ENCODE measurements around the gene EPAS1. TPM values are rescaled to one million over a fixed set of nuclear protein-coding genes. Genes with fewer than 3 reads are reported as not detected.
A peak's percentile ranks its signal among the peaks of the same experiment; 100 is the strongest.

EPAS1 gene
- total and polyA plus RNA-seq, 11 donors: 93.6 to 790 (median 210) TPM

GRCh38 chr2:46257980-46258379 is 39.2 kb upstream of the EPAS1 start:
- H3K27ac ChIP-seq: peak overlapping the region in 9 of 12 donors; percentile 41 to 78 (median 62)
- ATAC-seq (no peak), DNase-seq (no peak)
- no peaks in the 10 kb centered on the region for H3K36me3 ChIP-seq
- H3K4me3 ChIP-seq: no peak overlapping the region
- H3K9me3 ChIP-seq: no peaks in the 10 kb centered on the region
- peaks cover 2 to 60% (median 41%) of the 10 kb centered on the region in 12 donors for H3K4me1 ChIP-seq
- TF ChIP-seq POLR2A (IDR thresholded peaks at IDR 0.05) (no peak), CTCF (IDR thresholded peaks at IDR 0.05) (no peak)
- WGBS, 4 donors: 68 to 73% (median 69%) methylated on average over 5 of the region's 5 CpGs
- intact Hi-C loops (cut with DNase I): loop anchor here in 1 of 10 donors (2.0 to 5.0 kb wide), 2 partner anchors 19 to 76 kb away; no protein-coding TSS in a partner anchor
- no peaks in the 10 kb centered on the region for H3K27me3 ChIP-seq

DNA sequence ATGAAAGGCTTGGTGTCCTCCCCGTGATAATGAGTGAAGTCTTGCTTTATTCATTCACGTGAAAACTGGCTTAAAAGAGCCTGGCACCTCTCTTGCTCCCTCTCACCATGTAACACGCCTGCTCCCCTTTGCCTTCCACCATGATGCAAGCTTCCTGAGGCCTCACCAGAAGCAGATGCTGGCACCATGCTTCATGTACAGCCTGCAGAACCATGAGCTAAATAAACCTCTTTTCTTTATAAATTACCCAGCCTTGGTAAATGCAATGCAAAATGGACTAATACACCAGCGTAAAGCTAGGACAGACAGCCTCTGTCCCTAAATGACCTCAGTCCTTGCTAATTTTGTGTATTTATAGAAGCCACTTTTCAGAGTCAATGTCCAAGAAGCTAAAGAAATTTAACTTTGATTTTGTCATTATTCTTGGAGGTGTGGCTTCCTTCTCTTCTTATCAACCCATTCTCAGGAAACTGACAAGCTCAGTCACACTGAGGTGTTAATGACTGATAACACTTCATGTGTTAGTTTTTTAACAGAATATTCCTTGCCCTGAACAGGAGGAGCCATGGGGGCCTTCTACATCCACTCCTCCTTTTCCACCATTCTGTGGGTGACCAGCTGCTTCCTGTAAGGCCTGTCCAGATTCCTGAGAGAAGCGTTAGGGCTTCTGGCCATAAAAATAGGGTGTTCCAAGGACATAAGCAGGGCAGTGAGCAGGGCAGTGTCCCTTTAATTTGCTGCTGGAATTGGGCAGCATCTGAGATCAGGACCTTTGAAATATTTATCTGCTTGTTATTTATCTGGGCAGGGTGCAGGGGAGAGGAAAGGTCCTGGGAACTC is 38.0 kb upstream of the EPAS1 start:
- DNase-seq: peak in 1 of 5 donors; percentile 43
- Histone ChIP-seq H3K36me3 (no peaks in the 10 kb centered on the region), H3K27ac (peak overlapping the region in 11 of 12 donors; percentile 24 to 68 (median 63))

DNA sequence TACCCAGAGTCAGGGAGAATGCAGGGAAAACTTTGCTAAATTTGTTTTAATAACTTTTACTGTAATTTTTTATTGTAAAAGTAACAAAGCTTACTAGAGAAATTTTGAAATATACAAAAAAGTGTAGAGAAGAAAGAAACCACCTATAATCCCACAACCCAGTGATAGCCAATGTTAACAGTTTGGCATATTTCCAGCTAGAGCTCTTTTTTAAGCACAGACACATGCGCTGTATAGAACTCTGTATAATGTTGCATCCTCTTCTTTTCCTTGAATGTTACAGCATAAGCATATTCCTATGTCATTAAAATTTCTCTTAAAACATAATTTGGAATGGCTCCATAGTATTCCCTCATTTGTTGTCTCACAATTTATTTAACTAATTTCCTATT is 37.4 kb upstream of the EPAS1 start:
- Histone ChIP-seq H3K4me3 (no peak overlapping the region), H3K27me3 (no peaks in the 10 kb centered on the region), H3K4me1 (peaks cover 0 to 52% (median 36%) of the 10 kb centered on the region in 12 donors), H3K9me3 (no peaks in the 10 kb centered on the region), H3K36me3 (no peaks in the 10 kb centered on the region), H3K27ac (peak overlapping the region in 11 of 12 donors; percentile 24 to 68 (median 63))
- DNase-seq (no peak), ATAC-seq (no peak)
- intact Hi-C loops (cut with DNase I): loop anchor here in 1 of 10 donors (5.0 kb wide), 1 partner anchor 77 kb away; no protein-coding TSS in a partner anchor
- WGBS, 4 donors: 14 to 74% (median 59%) methylated on average over 1 of the region's 1 CpG
- TF ChIP-seq POLR2A (IDR thresholded peaks at IDR 0.05) (no peak), CTCF (IDR thresholded peaks at IDR 0.05) (no peak)

More for the DNA sequence above, 38.0 kb upstream of the EPAS1 start:
- intact Hi-C loops (cut with DNase I): loop anchor here in 1 of 10 donors (5.0 kb wide), 1 partner anchor 77 kb away; no protein-coding TSS in a partner anchor
- Histone ChIP-seq H3K4me3 (no peak overlapping the region), H3K27me3 (no peaks in the 10 kb centered on the region), H3K9me3 (no peaks in the 10 kb centered on the region), H3K4me1 (peaks cover 0 to 52% (median 36%) of the 10 kb centered on the region in 12 donors)
- no peak for TF ChIP-seq CTCF (IDR thresholded peaks at IDR 0.05)
- no peak for TF ChIP-seq POLR2A (IDR thresholded peaks at IDR 0.05)
- WGBS, 4 donors: 57 to 64% (median 58%) methylated on average over 5 of the region's 5 CpGs
- peak; percentile 40 to 82 (median 66) for ATAC-seq

- Histone ChIP-seq H3K27ac (peak overlapping the region in 4 of 12 donors; percentile 24 to 68 (median 66)), H3K4me1 (peaks cover 0 to 52% (median 36%) of the 10 kb centered on the region in 12 donors), H3K27me3 (no peaks in the 10 kb centered on the region), H3K4me3 (no peak overlapping the region), H3K36me3 (no peaks in the 10 kb centered on the region), H3K9me3 (no peaks in the 10 kb centered on the region)
- DNase-seq: no peak
- intact Hi-C loops (cut with DNase I): no loop called here
- ATAC-seq: no peak
- TF ChIP-seq CTCF (IDR thresholded peaks at IDR 0.05): no peak
- TF ChIP-seq POLR2A (IDR thresholded peaks at IDR 0.05): no peak
- whole genome bisulfite sequencing, 4 donors: 69 to 95% (median 87%) methylated on average over 3 to 4 of the region's 4 CpGs
Measured at GRCh38 chr2:46260305-46260704, 36.9 kb upstream of the EPAS1 start.

All from heart left ventricle (tissue), 16 donors.